Fibroblast of pulmonary artery (primary cell): ENCODE data around the gene RAB40C.
A peak's percentile ranks its signal among the peaks of the same experiment; 100 is the strongest.

Source experiments
- DNase-seq: peaks from one replicate; pipeline ENCODE4 v3.0.0-alpha.2; 2010; ENCODE audit warnings: low read depth
- H3K4me3 ChIP-seq: replicated peaks from 2 replicates; pipeline ENCODE4 v1.5.1; 2011; ENCODE audit warnings: low read depth, mild to moderate bottlenecking, control low read depth, low read length, moderate library complexity
- TF ChIP-seq, protein P1 (sequence below): IDR thresholded peaks from 2 replicates; pipeline ENCODE4 v1.5.1; 2011; ENCODE audit warnings: mild to moderate bottlenecking, control low read depth, low read length, inconsistent platforms; ENCODE audit errors: missing control alignments

The RAB40C gene

DNA sequence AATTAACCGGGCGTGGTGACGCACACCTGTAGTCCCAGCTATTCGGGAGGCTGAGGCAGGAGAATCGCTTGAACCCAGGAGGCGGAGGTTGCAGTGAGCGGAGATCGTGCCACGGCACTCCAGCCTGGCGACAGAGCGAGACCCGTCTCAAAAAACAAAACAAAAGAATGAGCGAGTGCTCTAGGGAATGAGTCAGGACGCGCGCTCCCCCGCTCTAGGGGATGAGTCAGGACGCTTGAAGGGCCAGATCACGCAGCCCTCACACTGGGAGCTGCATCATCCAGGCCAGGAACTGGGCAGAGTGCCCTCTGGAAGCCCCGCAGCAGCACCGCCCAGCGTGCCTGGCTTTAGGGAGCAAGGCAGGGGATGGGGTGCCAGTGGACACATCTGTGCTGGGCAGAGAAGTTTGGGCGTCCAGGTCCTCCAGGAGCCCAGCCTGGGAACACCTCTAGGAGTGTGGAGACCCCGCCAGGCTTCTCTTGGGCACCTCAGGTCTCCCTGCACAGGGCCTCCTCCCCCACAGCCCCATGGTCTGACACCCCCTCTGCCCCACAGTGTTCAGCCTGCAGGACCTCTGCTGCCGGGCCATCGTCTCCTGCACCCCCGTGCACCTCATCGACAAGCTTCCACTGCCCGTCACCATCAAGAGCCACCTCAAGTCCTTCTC is 37.1 kb downstream of the RAB40C start:
- TF ChIP-seq, protein P1, sequence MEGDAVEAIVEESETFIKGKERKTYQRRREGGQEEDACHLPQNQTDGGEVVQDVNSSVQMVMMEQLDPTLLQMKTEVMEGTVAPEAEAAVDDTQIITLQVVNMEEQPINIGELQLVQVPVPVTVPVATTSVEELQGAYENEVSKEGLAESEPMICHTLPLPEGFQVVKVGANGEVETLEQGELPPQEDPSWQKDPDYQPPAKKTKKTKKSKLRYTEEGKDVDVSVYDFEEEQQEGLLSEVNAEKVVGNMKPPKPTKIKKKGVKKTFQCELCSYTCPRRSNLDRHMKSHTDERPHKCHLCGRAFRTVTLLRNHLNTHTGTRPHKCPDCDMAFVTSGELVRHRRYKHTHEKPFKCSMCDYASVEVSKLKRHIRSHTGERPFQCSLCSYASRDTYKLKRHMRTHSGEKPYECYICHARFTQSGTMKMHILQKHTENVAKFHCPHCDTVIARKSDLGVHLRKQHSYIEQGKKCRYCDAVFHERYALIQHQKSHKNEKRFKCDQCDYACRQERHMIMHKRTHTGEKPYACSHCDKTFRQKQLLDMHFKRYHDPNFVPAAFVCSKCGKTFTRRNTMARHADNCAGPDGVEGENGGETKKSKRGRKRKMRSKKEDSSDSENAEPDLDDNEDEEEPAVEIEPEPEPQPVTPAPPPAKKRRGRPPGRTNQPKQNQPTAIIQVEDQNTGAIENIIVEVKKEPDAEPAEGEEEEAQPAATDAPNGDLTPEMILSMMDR = no peak
- no peak overlapping the region for H3K4me3 ChIP-seq
- peak; percentile 96 for DNase-seq

DNA sequence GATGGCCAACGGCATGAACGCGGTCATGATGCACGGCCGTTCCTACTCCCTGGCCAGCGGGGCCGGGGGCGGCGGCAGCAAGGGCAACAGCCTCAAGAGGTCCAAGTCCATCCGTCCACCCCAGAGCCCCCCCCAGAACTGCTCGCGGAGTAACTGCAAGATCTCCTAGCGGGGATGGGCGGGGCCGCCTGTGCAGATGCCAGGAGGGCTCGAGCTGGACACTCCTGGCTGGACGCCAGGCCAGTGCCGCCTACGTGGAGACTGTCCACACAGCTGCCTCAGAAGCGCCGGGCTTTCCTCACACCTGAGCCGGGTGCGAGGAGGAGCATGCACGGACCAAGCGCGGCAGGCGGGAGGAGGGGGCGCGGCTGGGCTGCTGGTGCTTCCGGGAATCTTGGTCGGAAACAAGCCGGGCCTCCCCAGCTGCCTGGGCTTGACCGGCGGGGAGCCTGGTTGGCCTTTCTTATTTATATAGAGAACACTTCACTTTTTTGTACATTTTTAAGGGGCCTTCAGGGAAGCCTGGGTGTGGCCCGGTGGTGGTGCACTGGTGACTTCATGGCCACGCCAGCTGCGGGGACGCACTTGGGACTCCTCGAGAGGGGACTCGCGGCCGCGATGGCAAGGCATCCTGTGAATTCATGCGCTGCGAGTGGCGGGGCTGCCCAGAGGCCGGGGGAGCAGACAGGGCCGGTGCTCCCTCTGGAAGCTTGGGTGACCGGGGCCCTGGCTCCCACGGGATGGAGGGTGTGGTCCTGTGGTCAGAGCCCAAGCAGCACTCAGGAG is 37.8 kb downstream of the RAB40C start:
- no peak for DNase-seq
- TF ChIP-seq, protein P1 = no peak
- H3K4me3 ChIP-seq = no peak overlapping the region

DNA sequence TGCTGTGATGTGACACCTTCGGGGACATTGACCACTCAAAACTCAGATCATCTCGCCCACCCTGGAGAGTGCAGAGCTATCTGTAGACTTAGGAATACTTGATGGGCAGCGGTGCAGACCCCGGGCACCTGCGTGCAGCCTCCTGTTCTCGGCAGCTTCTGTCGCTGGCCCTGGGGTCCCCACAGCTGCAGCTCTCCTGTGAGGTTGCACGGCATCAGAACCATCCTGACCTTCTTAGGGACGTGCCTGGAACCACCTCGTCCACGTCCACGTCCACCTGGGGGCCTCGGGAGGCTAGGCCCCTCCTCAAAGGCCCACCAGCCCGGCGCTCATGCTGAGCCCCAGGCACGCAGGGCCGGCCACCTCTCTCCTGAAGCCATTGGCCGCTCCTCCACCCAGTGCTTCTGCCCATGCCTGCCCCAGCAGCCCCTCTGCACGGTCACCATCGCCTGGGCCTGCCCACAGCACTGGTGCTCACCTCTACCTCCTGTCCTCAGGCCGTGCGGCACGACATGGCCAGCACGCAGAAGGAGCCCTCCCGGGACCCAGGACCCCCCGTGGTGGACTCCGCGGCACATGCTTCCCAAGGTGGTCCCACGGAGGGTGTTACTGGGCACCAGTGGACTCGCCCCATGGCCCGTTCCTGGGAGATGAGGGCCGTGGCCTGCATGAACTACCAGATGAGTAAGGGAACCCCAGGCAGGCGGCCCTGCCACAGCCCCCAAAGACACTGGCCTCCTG is 38.6 kb downstream of the RAB40C start:
- TF ChIP-seq, protein P1 = no peak
- no peak for DNase-seq
- no peak overlapping the region for H3K4me3 ChIP-seq

DNA sequence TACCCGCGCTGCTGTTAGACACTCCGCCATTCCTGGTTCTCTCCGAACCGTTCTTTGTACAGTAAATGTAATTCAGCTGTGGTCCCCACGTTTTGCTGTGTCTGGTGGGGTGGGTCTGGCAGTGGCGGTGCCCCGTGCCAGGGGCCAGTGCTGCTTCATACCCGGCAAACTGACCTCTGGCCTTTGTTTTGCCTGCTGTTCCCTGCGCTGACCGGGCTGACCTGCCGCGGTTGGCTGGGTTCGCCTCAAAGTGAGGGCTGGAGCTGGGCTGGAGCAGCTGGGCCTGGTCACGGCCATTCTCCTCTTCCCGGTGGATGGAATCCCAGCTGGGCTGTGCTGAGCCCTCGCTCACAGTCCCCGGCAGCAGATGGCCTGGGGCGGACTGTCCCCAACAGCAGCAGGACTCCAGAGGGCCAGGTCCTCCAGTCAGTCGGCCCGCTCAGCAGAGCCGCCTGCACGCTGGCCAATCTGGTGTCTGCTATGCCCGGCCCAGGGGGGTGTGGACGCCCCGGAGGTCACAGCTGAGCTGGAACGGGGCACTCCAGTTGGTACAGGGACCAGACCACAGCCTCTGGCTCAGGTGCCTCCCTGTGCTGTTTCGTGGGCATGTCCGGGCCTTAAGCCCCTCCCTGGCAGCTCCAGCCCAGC is 39.4 kb downstream of the RAB40C start:
- no peak for DNase-seq
- TF ChIP-seq, protein P1 = no peak
- H3K4me3 ChIP-seq = no peak overlapping the region

DNA sequence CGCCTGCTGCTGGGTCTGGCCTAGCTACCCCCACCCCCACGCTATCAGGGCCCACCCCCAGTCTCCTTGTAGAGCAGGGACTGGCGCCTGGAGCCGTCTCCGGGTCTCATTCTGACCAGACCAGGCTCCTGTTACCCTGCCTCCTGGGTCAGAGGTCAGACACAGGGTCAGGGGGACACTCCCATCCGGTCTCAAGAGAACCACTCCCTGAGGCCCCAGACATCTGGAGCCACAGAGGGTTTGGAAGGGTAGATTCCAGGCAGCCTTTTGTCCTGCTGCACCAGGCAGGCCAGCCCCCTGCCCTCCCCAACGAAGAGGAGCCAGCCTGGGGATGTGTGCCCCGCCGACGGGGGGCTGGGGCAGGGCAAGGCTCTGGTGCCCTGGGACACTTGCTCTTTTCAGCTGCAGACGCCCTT is 40.0 kb downstream of the RAB40C start:
- no peak for DNase-seq
- no peak overlapping the region for H3K4me3 ChIP-seq
- TF ChIP-seq, protein P1 = no peak

DNA sequence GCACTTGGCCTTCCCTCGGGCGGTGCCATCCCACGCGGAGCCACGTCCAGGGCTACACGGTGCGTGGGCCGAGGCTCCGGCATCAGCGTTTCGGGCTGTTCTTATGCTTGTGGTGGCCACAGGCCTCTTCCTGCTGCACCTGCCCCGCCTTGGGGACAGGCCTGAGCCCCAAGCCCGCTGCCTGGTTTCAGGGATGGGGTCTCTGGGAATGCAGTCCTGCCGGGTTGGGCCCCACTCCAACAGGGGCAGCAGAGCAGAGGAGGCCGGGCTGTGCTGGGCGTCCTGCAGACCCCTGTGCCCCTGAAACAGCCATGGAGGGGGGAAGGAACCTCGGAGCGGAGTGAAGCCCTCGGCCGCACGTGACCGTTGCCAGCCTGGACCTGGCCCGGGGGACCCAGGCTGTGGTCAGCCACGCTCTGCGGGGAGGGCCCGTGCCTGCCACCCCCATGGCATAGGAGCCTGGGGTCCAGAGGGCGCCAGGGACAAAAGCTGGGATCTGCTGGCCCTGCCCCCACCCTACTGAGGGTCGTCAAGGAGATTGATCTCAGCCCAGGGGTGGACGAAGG is 40.5 kb downstream of the RAB40C start:
- TF ChIP-seq, protein P1 = no peak
- DNase-seq = no peak
- no peak overlapping the region for H3K4me3 ChIP-seq
